NAMALWA (cell line): ENCODE data around the gene N4BP2.
A peak's percentile ranks its signal among the peaks of the same experiment; 100 is the strongest.
"Not testable (repeated sequence)": the region's sequence is repeated elsewhere in the genome, so short reads cannot be mapped to it uniquely, and the experiment has no call there.

Experiments
- DNase-seq: peaks from one replicate; pipeline ENCODE4 v3.0.0-alpha.2; 2015; ENCODE audit warnings: low spot score

Gene N4BP2

DNA sequence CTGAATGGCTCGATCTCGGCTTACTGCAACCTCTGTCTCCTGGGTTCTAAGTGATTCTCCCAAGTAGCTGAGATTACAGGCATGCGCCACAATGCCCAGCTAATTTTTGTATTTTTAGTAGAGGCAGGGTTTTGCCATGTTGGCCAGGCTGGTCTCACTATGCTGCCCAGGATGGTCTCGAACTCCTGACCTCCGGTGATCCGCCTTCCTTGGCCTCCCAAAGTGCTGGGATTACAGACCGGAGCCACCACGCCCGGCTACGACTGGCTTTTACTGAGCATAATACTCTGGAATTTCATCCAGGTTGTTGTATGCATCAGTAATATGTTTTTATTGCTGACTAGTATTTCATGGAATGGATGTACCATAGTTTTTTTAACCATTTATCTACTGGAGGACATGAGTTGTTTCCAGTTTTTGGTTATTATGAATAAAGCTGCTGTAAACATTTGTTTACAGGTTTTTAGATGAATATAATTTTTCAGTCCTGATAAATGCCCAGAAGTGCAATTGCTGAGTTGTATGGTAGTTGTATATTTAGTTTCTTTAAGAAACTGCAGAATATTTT is 31.2 kb downstream of the N4BP2 start:
- DNase-seq = no peak

DNA sequence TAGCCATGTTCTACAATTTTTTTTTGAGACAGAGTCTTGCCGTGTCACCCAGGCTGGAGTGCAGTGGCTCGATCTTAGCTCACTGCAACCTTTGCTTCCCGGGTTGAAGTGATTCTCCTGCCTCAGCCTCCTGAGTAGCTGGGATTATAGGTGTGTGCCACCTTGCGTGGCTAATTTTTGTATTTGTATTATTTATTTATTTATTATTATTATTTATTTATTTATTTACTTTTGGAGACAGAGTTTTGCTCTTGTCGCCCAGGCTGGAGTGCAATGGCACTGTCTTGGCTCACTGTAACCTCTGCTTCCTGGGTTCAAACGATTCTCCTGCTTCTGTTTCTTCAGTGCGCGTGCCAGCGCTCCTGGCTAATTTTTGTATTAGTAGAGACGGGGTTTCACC is 36.8 kb downstream of the N4BP2 start:
- not testable (repeated sequence) for DNase-seq

GRCh38 chr4:40099010-40099409 is 42.4 kb downstream of the N4BP2 start:
- DNase-seq = no peak

DNA sequence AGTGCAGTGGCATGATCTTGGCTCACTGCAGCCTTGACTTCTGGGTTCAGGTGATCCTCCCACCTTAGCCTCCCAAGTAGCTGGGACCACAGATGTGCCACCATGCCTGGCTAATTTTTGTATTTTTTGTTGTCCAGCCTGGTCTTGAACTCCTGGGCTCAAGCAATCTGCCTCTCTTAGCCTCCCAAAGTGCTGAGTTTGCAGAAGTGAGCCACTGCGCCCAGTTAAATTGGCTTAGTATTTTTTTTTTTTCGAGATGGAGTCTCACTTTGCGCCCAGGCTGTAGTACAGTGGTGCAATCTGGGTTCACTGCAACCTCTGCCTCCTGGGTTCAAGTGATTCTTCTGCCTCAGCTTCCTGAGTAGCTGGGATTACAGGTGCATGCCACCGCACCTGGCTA is 50.5 kb downstream of the N4BP2 start:
- DNase-seq = not testable (repeated sequence)

DNA sequence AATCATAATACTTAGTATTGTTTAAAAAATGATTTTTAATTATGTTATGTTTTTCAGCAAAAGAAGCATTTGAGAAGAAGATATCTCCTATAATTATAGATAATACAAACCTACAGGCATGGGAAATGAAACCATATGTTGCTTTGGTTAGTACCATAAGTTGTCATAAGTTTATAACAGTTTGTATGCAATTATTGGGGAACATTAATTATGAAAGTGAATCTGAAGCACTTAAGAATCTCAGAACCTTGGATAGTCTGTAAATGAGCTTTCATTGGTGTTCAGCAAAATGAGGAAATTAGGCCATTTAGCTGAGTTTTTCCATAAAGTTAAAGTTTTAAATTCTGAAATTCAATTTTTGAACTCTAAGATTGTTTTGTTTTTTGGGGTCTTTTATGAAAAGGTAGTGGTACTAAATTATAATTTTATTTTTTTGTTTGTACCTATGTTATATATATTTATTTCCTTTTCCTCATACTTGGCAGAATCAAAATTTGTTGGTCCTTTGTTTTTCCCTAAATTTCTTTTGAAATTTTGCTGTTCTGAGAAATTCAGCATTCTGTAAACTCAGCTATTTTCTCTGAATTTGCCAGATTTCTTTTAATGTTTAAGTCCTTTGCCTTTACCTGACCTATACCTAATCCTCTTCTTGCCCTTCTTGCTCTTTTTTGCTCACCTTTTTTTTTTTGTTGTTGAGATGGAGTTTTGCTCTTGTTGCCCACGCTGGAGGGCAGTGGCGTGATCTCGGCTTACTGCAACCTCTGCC is 55.6 kb downstream of the N4BP2 start:
- no peak for DNase-seq

GRCh38 chr4:40114206-40114605 is 57.6 kb downstream of the N4BP2 start:
- no peak for DNase-seq

DNA sequence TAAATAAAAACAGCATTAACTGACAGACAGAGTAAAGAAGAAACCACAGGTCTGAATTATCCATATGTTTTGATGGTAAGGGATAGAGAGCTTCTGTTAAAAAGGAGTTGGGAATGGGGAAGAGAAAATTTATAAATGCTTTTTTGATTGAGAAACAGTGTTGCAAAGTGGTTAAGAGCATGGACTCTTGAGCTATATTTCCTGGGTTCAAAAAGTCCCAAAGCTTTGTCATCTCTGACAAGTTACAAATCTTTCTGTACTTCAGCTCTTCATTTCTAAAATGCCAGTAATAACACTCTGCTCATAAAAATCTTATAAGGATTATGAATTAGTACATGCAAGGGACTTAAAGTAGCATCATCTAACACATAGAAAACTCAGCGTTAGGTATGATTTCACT is 62.2 kb downstream of the N4BP2 start:
- no peak for DNase-seq

- no peak for DNase-seq
Observed at GRCh38 chr4:40119344-40119743, 62.7 kb downstream of the N4BP2 start.

- peak; percentile 23 for DNase-seq
Observed at GRCh38 chr4:40121515-40121914, 64.9 kb downstream of the N4BP2 start.

DNA sequence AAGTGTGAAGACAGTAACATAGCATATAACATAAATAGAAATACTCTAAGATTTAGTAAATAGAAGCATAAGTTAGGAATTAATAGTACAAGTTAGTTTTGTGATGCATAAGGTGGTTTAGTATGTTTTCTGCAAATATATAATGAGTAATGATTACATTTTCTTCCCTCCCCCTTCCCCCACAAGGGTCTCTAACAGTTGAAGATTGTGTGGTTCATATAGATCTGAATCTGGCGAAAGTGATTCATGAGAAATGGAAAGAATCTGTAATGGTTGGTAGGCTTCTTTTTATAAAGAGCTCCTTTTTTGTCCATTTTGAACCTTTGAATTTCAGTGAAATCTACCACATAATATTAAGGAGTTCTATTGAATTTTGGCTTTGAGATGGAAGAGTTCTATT is 66.3 kb downstream of the N4BP2 start:
- no peak for DNase-seq

DNA sequence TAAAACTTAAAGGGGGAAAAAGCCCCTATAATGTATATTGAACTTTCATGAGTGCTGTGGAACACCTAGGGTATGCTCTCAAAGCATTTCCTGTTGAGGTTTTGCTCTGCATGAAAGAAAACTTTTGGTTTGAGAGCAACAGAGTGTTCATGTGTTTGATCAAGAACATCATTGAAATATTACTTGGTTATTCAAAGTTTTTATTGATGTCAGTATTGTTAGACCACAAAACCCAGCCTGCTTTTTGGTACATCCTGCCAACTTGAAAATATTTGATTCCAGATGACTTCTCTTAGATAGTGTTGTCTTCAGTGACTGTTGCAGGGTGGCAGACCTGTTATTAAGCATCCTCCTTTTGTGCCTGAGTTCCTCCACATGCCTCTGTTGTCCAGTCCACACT is 68.0 kb downstream of the N4BP2 start:
- DNase-seq = no peak

DNA sequence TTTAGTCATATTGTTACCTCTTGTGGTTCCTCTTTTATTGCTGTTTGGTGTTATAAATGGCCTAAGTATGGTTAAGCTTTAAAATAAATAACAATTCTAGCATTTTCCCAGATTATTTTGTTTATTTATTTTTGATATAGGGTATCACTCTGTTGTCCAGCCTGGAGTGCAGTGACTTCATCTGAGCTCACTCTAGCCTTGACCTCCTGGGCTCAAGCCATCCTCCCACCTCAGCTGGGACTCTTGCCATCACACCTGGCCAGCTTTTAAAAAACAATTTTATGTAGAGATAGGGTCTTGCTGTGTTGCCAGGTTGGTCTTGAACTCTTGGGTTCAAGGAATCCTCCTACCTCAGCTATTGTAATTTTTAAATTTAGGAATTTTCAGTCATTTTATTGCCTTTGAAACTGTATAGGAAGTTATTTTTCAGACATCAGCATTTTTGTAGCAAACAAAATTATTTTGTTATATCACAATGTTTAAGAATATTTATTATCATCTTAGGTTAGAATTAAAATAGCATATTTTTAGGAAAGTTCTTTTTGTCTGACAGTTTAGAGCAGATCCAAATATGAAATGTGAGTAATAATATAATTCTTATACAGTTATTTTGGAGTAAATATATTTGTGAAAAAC is 73.9 kb downstream of the N4BP2 start:
- no peak for DNase-seq

GRCh38 chr4:40132816-40133215 is 76.2 kb downstream of the N4BP2 start:
- DNase-seq = no peak

GRCh38 chr4:40134206-40134917 is 77.7 kb downstream of the N4BP2 start:
- no peak for DNase-seq

GRCh38 chr4:40136202-40136601 is 79.6 kb downstream of the N4BP2 start:
- not testable (repeated sequence) for DNase-seq

DNA sequence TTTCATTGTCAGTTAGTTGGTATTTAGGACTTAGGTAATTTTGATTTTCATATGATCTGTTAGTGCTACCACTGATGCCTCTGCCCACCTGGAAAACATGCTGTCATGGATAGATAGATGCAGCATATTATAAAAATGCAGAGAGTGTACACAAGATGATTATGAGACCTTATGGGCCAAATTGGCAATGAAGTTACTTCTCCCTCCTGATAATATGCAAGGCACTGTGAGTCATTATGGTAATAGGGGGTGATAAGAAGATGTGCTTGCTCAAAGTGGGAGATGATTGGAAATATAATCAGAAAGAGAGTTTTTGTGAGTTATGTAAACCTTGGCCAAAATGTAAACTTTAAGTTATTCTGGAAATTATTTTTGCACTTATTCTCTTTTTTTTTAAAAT is 83.5 kb downstream of the N4BP2 start:
- no peak for DNase-seq

GRCh38 chr4:40140597-40140996 is 83.9 kb downstream of the N4BP2 start:
- not testable (repeated sequence) for DNase-seq

DNA sequence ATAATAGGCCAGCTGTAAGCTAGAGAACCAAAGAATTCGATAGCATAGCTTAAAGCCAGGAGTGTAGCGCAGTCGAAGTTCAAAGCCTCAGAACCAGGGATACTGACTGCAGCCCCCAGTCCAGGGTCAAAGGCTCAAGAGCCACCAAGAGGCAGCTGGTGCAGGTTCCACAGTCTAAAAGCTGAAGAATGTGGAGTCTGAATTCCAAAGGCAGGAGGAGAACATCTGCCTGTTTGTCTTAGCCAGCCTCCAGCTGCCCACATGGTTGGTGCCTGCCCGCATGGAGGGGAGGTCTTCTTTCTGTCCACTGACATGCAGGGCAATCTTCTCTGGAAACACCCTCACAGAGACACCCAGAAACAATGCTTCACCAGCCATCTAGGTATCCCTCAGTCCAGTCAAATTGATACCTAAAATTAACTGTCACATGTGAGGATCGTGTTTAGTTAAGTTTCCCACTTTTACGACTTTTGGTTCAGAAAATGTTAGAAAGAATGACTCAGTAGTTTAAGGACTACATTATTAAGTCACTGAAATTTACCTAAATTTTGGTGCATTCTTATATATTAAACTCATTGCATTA is 87.4 kb downstream of the N4BP2 start:
- no peak for DNase-seq

- DNase-seq = no peak
Observed at GRCh38 chr4:40144716-40145115, 88.1 kb downstream of the N4BP2 start.

DNA sequence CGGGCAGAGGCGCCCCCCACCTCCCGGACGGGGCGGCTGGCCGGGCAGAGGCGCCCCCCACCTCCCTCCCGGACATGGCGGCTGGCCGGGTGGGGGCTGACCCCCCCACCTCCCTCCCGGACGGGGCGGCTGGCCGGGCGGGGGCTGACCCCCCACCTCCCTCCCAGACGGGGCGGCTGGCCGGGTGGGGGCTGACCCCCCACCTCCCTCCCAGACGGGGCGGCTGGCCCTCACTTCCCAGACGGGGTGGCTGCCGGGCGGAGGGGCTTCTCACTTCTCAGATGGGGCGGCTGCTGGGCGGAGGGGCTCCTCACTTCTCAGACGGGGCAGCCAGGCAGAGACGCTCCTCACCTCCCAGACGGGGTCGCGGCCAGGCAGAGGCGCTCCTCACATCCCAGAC is 90.8 kb downstream of the N4BP2 start:
- DNase-seq = not testable (repeated sequence)

DNA sequence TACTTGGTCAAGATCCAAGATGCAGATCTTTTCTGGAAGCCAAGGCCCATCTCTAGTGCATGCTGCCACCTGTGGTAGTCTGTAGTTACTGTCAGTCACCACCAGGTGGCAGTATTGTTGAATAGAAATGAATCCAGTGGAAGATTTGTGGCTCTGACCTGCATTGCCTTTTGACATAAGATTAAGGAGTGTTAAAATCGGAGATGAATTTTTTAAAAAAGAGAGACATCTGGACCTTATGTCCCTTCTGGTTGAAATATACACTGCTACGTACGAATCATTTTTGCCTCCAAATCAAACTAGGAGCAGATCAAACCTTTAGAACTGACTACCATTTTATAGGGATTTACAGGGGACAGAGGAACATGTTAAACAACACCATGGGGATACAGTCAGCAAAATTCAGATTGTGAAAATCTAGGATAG is 93.3 kb downstream of the N4BP2 start:
- peak; percentile 95 for DNase-seq

DNA sequence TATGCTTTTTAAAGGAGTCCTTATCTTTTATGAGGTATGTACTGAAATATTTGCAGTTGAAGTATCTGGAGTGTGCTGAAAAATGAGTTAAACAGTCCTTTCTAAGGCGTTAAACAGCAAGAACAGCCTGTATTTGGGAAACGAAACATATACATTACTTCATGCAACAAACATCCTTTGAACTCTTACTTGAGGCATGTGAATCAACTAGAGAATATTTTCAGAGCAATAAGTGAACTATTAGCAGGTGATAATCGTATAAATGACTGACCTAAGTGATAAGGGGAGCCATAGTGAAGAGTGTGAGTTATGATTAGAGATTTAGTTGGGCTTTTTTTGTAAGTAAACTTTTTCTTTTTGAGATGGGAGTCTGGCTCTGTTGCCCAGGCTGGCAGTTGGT is 94.3 kb downstream of the N4BP2 start:
- DNase-seq = peak; percentile 63
